Neural progenitor cell (in vitro differentiated cells): ENCODE results near the gene IMPDH1. TPM values are rescaled to one million over a fixed set of nuclear protein-coding genes. Genes with fewer than 3 reads are reported as not detected.
A peak's percentile ranks its signal among the peaks of the same experiment; 100 is the strongest.

Experiments used
- DNase-seq: peaks from one replicate; pipeline ENCODE4 v3.0.0-alpha.2; 2016; ENCODE audit warnings: low spot score
- H2AFZ ChIP-seq: fragments of 200-600 bp; sonication (generic); replicated peaks from 2 replicates; pipeline ENCODE4 v1.6.1; 2016; ENCODE audit warnings: antibody characterized with exemption
- H3F3A ChIP-seq: fragments of 200-600 bp; sonication (generic); 2 replicates; pipeline ENCODE4 v1.6.1; 2016; ENCODE audit warnings: antibody characterized with exemption, low read depth
- H3K27ac ChIP-seq: fragments of 200-600 bp; sonication (generic); 2 replicates; pipeline ENCODE4 v1.5.1; 2016; ENCODE audit warnings: mild to moderate bottlenecking
- H3K27me3 ChIP-seq: fragments of 200-600 bp; sonication (generic); 2 replicates; pipeline ENCODE4 v1.6.1; 2016; ENCODE audit warnings: mild to moderate bottlenecking, moderate library complexity
- H3K36me3 ChIP-seq: fragments of 200-600 bp; sonication (generic); 2 replicates; pipeline ENCODE4 v1.5.1; 2016
- H3K4me1 ChIP-seq: fragments of 200-600 bp; sonication (generic); 2 replicates; pipeline ENCODE4 v1.6.1; 2016; ENCODE audit warnings: mixed run types
- H3K4me2 ChIP-seq: fragments of 200-600 bp; sonication (generic); 2 replicates; pipeline ENCODE4 v1.6.1; 2016
- H3K4me3 ChIP-seq: fragments of 200-600 bp; sonication (generic); 2 replicates; pipeline ENCODE4 v1.5.1; 2016
- H3K79me2 ChIP-seq: fragments of 200-600 bp; sonication (generic); 2 replicates; pipeline ENCODE4 v1.6.1; 2016; ENCODE audit warnings: low read depth
- H3K9ac ChIP-seq: fragments of 200-600 bp; sonication (generic); 2 replicates; pipeline ENCODE4 v1.6.1; 2016
- H3K9me3 ChIP-seq: fragments of 200-600 bp; sonication (generic); 2 replicates; pipeline ENCODE4 v1.5.1; 2016; ENCODE audit warnings: low read depth
- H4K20me1 ChIP-seq: fragments of 200-600 bp; sonication (generic); 2 replicates; pipeline ENCODE4 v1.6.1; 2016; ENCODE audit warnings: low read depth
- H3K27ac Mint-ChIP-seq: 3 replicates; pipeline ENCODE4 v1.8.0; 2021; ENCODE audit warnings: mixed read lengths
- H3K27me3 Mint-ChIP-seq: 2 replicates; pipeline ENCODE4 v1.8.0; 2022; ENCODE audit warnings: low read depth, mild to moderate bottlenecking, inconsistent platforms, moderate library complexity, mixed read lengths; ENCODE audit not compliant: insufficient read depth
- H3K36me3 Mint-ChIP-seq: 3 replicates; pipeline ENCODE4 v1.8.0; 2021; ENCODE audit warnings: mixed read lengths
- H3K4me1 Mint-ChIP-seq: 3 replicates; pipeline ENCODE4 v1.8.0; 2021; ENCODE audit warnings: mixed read lengths
- H3K4me3 Mint-ChIP-seq: 3 replicates; pipeline ENCODE4 v1.8.0; 2021; ENCODE audit warnings: mild to moderate bottlenecking, moderate library complexity, mixed read lengths
- H3K9me3 Mint-ChIP-seq: 3 replicates; pipeline ENCODE4 v1.8.0; 2020; ENCODE audit warnings: mixed read lengths
- CTCF ChIP-seq: fragments of 200-600 bp; sonication (generic); IDR thresholded peaks from 2 replicates; pipeline ENCODE4 v1.5.1; 2017; ENCODE audit warnings: antibody characterized with exemption, mild to moderate bottlenecking
- EZH2 ChIP-seq: fragments of 200-600 bp; sonication (generic); IDR thresholded peaks from 2 replicates; pipeline ENCODE4 v1.6.1; 2017; ENCODE audit warnings: antibody characterized with exemption, mild to moderate bottlenecking, moderate library complexity
- EZH2phosphoT487 ChIP-seq: fragments of 200-600 bp; sonication (generic); IDR thresholded peaks from 2 replicates; pipeline ENCODE4 v1.6.1; 2017; ENCODE audit warnings: antibody characterized with exemption
- small RNA-seq: library from RNA; depleted of rRNA; stranded (forward); fragments of <200 nt; gene quantifications from one replicate; pipeline ENCODE3, GENCODE V24; 2015
- total RNA-seq: library from RNA; depleted of rRNA; stranded (reverse); fragments of >200 nt; gene quantifications from 2 replicates; pipeline ENCODE4 v1.2.3, GENCODE V29; 2015; ENCODE audit warnings: low replicate concordance

IMPDH1 gene
- total RNA-seq, 1 donor from 2014 or later = 17.0 TPM

DNA sequence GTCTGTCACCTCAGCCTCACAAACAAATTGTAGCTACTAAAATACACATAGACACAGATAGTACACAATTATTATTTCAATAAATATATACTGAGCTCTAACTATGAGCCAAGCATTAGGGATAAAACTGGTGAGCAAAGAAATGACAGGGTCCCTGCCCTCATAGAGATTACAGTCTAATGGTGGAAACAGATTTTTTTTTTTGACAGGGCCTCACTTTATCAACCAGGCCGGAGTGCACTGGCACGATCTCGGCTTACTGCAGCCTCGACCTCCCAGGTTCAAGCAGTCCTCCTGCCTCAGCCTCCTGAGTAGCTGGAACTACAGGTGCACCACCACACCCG, 65.4 kb downstream of the IMPDH1 start:
- Histone ChIP-seq H3K79me2 (peaks cover 38% of the 10 kb centered on the region), H3K27ac (no peak overlapping the region), H3K27me3 (peaks cover 22% of the 10 kb centered on the region), H3K4me2 (no peak overlapping the region), H3K4me3 (no peak overlapping the region), H3K36me3 (no peaks in the 10 kb centered on the region), H3K9me3 (no peaks in the 10 kb centered on the region), H2AFZ (peak overlapping the region; percentile 90), H3F3A (peaks cover 3% of the 10 kb centered on the region), H4K20me1 (peaks cover 9% of the 10 kb centered on the region), H3K9ac (no peak overlapping the region), H3K4me1 (peaks cover 3% of the 10 kb centered on the region)
- H3K4me1 Mint-ChIP-seq = peaks cover 30% of the 10 kb centered on the region
- no peak for DNase-seq
- peaks cover 1% of the 10 kb centered on the region for H3K36me3 Mint-ChIP-seq
- TF ChIP-seq EZH2phosphoT487 (no peak), CTCF (no peak), EZH2 (no peak)
- peak overlapping the region; percentile 84 for H3K4me3 Mint-ChIP-seq
- H3K27me3 Mint-ChIP-seq = peaks cover 5% of the 10 kb centered on the region
- H3K27ac Mint-ChIP-seq = peak overlapping the region; percentile 59
- H3K9me3 Mint-ChIP-seq = no peaks in the 10 kb centered on the region

GRCh38 chr7:128343554-128344430, 66.0 kb downstream of the IMPDH1 start, which contains the start of gene RBM28:
TSS of gene RBM28 (minus strand) at chr7:128343908. CDS start at chr7:128343793, 115 bp downstream.
- Histone ChIP-seq H3K79me2 (peaks cover 38% of the 10 kb centered on the region), H3K4me1 (peaks cover 3% of the 10 kb centered on the region), H2AFZ (peak within 1 kb of the TSS; percentile 90), H3K4me2 (peak within 1 kb of the TSS; percentile 89), H3K27me3 (peaks cover 16% of the 10 kb centered on the region), H3K27ac (peak within 1 kb of the TSS; percentile 66), H3K4me3 (peak within 1 kb of the TSS; percentile 75), H3F3A (peaks cover 7% of the 10 kb centered on the region), H3K9ac (peak within 1 kb of the TSS; percentile 75), H4K20me1 (peaks cover 9% of the 10 kb centered on the region), H3K9me3 (no peaks in the 10 kb centered on the region), H3K36me3 (no peaks in the 10 kb centered on the region)
- TF ChIP-seq CTCF (no peak), EZH2phosphoT487 (no peak), EZH2 (no peak)
- Mint-ChIP-seq H3K27ac (peak within 1 kb of the TSS; percentile 81), H3K27me3 (no peaks in the 10 kb centered on the region), H3K4me1 (peaks cover 30% of the 10 kb centered on the region), H3K36me3 (peaks cover 2% of the 10 kb centered on the region), H3K4me3 (peak within 1 kb of the TSS; percentile 84), H3K9me3 (no peaks in the 10 kb centered on the region)
- DNase-seq = peak; percentile 93

Small RNAs within 50 kb of the gene (small RNA-seq; reads per million reads assigned to genes)
- gene AC010655.1 = not detected
- gene RNU7-27P = not detected
- gene RNU7-54P = not detected

Other genes with a start within 250 kb of the IMPDH1 start
- not detected in 2 replicates for gene LEP, start 168.7 kb downstream of the IMPDH1 start, total RNA-seq
- gene RBM28, start 66.1 kb downstream of the IMPDH1 start, total RNA-seq = 33.4 and 33.5 TPM in 2 replicates
- gene PRRT4, start 48.3 kb downstream of the IMPDH1 start, total RNA-seq = 0.68 TPM in 1 of 2 replicates, not detected in the other
- gene HILPDA, start 45.9 kb upstream of the IMPDH1 start, total RNA-seq = 53.9 and 70.1 TPM in 2 replicates
- 43.1 and 50.1 TPM in 2 replicates for gene METTL2B, start 66.8 kb upstream of the IMPDH1 start, total RNA-seq